ENCODE results near the gene CD22. TPM values are rescaled to one million over a fixed set of nuclear protein-coding genes. Genes with fewer than 3 reads are reported as not detected.

Gene CD22
- total and polyA plus RNA-seq, 10 of the 15 experiments (the other 5 are each of a cell fraction or from before 2014, with no cell fraction given), result 23.0 to 344 (median 181) TPM

DNA sequence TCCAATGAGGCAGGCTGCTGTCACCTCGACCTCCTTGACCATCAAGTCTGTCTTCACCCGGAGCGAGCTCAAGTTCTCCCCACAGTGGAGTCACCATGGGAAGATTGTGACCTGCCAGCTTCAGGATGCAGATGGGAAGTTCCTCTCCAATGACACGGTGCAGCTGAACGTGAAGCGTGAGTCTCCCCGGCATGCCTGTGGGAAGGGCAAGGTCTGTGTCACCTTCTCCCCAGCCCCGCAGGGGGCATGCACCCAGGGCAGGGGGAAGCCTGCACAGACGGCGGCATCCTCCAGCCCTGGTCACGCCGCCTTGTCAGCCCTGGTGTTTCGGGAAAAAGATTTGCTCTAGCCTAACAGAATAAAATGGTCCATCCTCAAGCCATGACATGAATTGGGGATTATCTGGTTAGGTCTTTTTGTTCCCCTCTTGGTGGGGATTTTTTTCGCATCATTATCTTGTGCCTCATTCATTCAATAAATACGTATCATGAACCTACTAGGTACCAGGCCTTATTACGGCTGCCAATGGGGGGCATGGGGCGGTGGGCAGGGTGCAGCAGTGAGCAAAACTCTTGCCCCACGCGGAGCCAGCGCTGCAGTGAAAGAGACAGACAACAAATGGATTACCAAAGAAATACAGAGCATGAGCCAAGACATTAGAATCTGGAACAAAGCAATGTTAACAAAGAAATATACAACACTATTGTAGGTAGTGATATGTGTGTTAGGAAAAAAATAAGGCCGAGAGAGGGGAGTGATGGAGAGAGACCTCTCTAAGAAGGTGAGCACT lies 7.4 kb downstream of the CD22 start:
- WGBS (ENCODE audit: insufficient coverage, insufficient replicate concordance, low lambda C conversion rate, missing lambda C conversion rate), result 91% methylated on average over 21 of the region's 21 CpGs
- BruUV-seq (replicated peaks), result no TSS peak
- no peaks in the 10 kb centered on the region for H4K20me1 ChIP-seq (ENCODE audit: control insufficient read depth, insufficient read depth)
- peak overlapping the region; percentile 61 for H3K4me2 ChIP-seq (ENCODE audit: control insufficient read depth, insufficient read depth)
- RAD21 ChIA-PET (ENCODE audit: unreplicated experiment), result interaction anchor here (1.0 to 9.4 kb wide), 5 partner anchors 11 to 29 kb away, joined by 3 to 127 read pairs (median 12); partner anchors contain the start of gene FFAR1
- intact Hi-C loops (cut with micrococcal nuclease; ENCODE audit: unreplicated experiment) (no loop called here), in situ Hi-C loops (cut with MboI) (loop anchor here (10.0 kb wide), 1 partner anchor 568 kb away; the partner anchor contains the start of genes HCST, NFKBID and TYROBP)
- POLR2A ChIA-PET, result interaction anchor here (0.8 to 7.2 kb wide), 4 partner anchors 10 to 16 kb away, joined by 3 to 135 read pairs (median 30); partner anchors contain the start of gene FFAR1
- H3K9me3 ChIP-seq (replicated peaks; ENCODE audit: control insufficient read depth, insufficient read depth, low read length), result no peaks in the 10 kb centered on the region
- FAIRE-seq (no peak), DNase-seq (ENCODE audit: low read depth, low spot score) (no peak), ATAC-seq (no peak)
- H2AFZ ChIP-seq (ENCODE audit: control insufficient read depth, low read depth, low read length), result no peak overlapping the region
- H3K79me2 ChIP-seq (ENCODE audit: control insufficient read depth, insufficient read depth, low read length), result peaks cover 50% of the 10 kb centered on the region
- TF ChIP-seq CBFB (IDR thresholded peaks at IDR 0.05; ENCODE audit: low read depth) (no peak), POLR2A (IDR thresholded peaks at IDR 0.05; ENCODE audit: low read depth, low read length) (peak; percentile 71), HDGF (IDR thresholded peaks at IDR 0.05) (0 out of 2 replicates have a peak, but pooled peaks have one; percentile 1)
- peaks cover 25 to 27% of the 10 kb centered on the region in 2 experiments for H3K36me3 ChIP-seq (ENCODE audit: control insufficient read depth in 2 of 2, insufficient read depth in 2 of 2, low read length in 1 of 2)
- no peaks in the 10 kb centered on the region for H3K27me3 ChIP-seq (replicated peaks in 1 of 2; ENCODE audit: control insufficient read depth in 2 of 2, insufficient read depth in 2 of 2, low read length in 1 of 2)
- no peak overlapping the region for H3K9ac ChIP-seq (ENCODE audit: control insufficient read depth, insufficient read depth, low read length)
- SMC1A ChIA-PET (ENCODE audit: uncharacterized antibody, unreplicated experiment), result interaction anchor here (0.7 to 9.8 kb wide), 8 partner anchors 11 to 156 kb away, joined by 3 to 152 read pairs (median 16); partner anchors contain the start of gene FFAR1
- peaks cover 48% of the 10 kb centered on the region for H3K4me1 ChIP-seq (ENCODE audit: control insufficient read depth, insufficient read depth, low read length)
- H3K27ac ChIP-seq (ENCODE audit: control insufficient read depth, insufficient read depth), result peak overlapping the region; percentile 93; the same call in 1 of the 2 replicates
- H3K4me3 ChIP-seq, result peak overlapping the region; percentile 49; the same call in 1 of the 2 replicates
- CTCF ChIA-PET, result interaction anchor here (0.7 to 5.1 kb wide), 5 partner anchors 11 to 159 kb away, joined by 3 to 61 read pairs (median 6); partner anchors contain the start of gene FFAR1
